Central memory CD4-positive, alpha-beta T cell (primary cell): ENCODE measurements around the gene TRAM2.

ENCODE experiments used
- DNase-seq: peaks from one replicate; pipeline ENCODE4 v3.0.0; 2022

Gene TRAM2

GRCh38 chr6:52505726-52506409 lies 71.0 kb downstream of the TRAM2 start:
- no peak for DNase-seq

- no peak for DNase-seq
Measured at GRCh38 chr6:52504782-52505136, 72.1 kb downstream of the TRAM2 start.

GRCh38 chr6:52503851-52504781 lies 72.7 kb downstream of the TRAM2 start:
- no peak for DNase-seq

- DNase-seq, result no peak
Measured at GRCh38 chr6:52503323-52503747, 73.5 kb downstream of the TRAM2 start.

GRCh38 chr6:52502306-52503029 lies 74.4 kb downstream of the TRAM2 start:
- no peak for DNase-seq

- no peak for DNase-seq
Measured at GRCh38 chr6:52500238-52501129, 76.4 kb downstream of the TRAM2 start.

- DNase-seq, result no peak
Measured at GRCh38 chr6:52499681-52500236, 77.1 kb downstream of the TRAM2 start.

GRCh38 chr6:52499026-52499425 lies 77.8 kb downstream of the TRAM2 start:
- no peak for DNase-seq

- no peak for DNase-seq
Measured at GRCh38 chr6:52498538-52499017, 78.3 kb downstream of the TRAM2 start.

- no peak for DNase-seq
Measured at GRCh38 chr6:52497652-52498408, 79.0 kb downstream of the TRAM2 start.

- no peak for DNase-seq
Measured at GRCh38 chr6:52496631-52497030, 80.2 kb downstream of the TRAM2 start.

GRCh38 chr6:52495922-52496321 lies 80.9 kb downstream of the TRAM2 start:
- no peak for DNase-seq

GRCh38 chr6:52494298-52495072 lies 82.4 kb downstream of the TRAM2 start:
- no peak for DNase-seq

- DNase-seq, result no peak
Measured at GRCh38 chr6:52493669-52494068, 83.2 kb downstream of the TRAM2 start.

- no peak for DNase-seq
Measured at GRCh38 chr6:52491203-52492069, 85.4 kb downstream of the TRAM2 start.

- no peak for DNase-seq
Measured at GRCh38 chr6:52489881-52490280, 87.0 kb downstream of the TRAM2 start.

- no peak for DNase-seq
Measured at GRCh38 chr6:52483671-52484003, 93.2 kb downstream of the TRAM2 start.

GRCh38 chr6:52482903-52483670 lies 93.8 kb downstream of the TRAM2 start:
- no peak for DNase-seq

GRCh38 chr6:52475307-52475706 lies 101.6 kb downstream of the TRAM2 start:
- no peak for DNase-seq
